Measurements from ENCODE around the gene CYP19A1. TPM values are rescaled to one million over a fixed set of nuclear protein-coding genes. Genes with fewer than 3 reads are reported as not detected.

Gene CYP19A1
- total and polyA plus RNA-seq, 9 of the 15 experiments (the other 6 are each of a cell fraction or from before 2014, with no cell fraction given), result 0.16 to 0.63 (median 0.47) TPM; not detected in 3

DNA sequence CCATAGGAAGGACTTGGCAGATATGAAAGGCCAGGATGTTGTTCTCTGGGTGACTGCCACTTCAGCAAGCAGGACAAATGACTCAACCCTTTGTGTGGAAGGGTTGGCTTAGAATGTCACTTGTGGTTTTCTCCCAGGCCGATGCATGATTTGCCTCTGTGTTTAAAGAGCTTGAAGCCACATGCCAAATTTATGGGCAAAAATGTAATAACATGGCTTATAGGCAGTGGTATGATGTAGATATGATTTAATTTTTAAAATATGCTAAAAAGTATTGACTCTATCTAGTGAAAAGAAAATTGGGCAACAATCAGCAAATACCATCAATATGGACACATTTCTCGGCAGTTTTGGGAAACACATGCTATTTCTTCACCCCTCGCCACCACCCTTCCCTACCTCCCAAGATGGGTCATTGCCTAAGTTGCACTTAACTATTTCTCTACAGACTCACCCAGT lies 114.6 kb downstream of the CYP19A1 start (continued):
- TF ChIP-seq FOXM1 (IDR thresholded peaks at IDR 0.05; ENCODE audit: low read depth) (no peak), FOXM1 (CRISPR knock-in tag; IDR thresholded peaks at IDR 0.05; ENCODE audit: low read depth) (no peak)

DNA sequence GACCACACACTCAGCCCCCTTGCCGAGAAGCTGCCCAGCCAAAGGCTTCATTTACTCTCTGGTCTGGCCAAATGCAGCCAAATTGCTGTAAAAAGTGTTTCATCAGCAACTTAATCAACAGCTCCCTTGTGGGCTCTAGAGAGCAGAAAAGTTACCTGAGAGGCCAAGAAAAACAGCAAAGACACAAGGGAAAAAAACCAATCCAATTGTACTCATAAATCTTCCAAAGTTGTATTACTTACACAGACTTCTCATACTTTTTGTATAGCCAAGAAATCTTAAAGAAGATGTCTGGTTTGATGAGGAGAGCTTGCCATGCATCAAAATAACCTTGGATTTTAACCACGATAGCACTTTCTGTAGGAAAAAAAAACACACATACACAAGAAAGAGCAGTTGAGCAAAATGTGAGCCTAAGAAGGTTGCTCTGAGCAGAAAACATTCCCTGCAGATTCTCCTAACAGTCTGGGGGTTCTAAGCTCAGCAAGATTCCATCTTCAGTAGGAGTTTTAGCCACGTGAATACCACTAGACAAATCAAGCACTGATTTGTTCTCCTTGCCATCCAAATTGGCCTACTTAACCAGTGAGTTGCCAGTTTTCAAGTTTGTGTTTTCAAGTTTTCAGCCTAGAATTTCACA lies 120.0 kb downstream of the CYP19A1 start:
- no peak overlapping the region for H3K4me2 ChIP-seq (ENCODE audit: insufficient read depth, low read length)
- DNase-seq (ENCODE audit: extremely low read depth in 1 of 4, low spot score in 3 of 4) (no peak), ATAC-seq (no peak), FAIRE-seq (no peak)
- H4K20me1 ChIP-seq (replicated peaks; ENCODE audit: control insufficient read depth, insufficient read depth, low read length), result no peaks in the 10 kb centered on the region
- POLR2A ChIA-PET, result interaction anchor here (1.0 kb wide), 2 partner anchors 10 to 19 kb away, joined by 3 to 4 read pairs; no protein-coding TSS in a partner anchor
- H3K27ac ChIP-seq (ENCODE audit: extremely low read depth, low read depth, low read length), result no peak overlapping the region
- no TSS peak for BruUV-seq (replicated peaks)
- TF ChIP-seq ZNF316 (IDR thresholded peaks at IDR 0.05) (peak; percentile 29; the same call in 1 of the 2 replicates), CBX1 (IDR thresholded peaks at IDR 0.05; ENCODE audit: low read depth) (no peak)
- H3K79me2 ChIP-seq (ENCODE audit: control insufficient read depth, insufficient read depth, low read length), result no peaks in the 10 kb centered on the region
- no peak overlapping the region for H2AFZ ChIP-seq (ENCODE audit: low read depth, low read length)
- CTCF ChIA-PET (ENCODE audit: low intra/inter-chr PET ratio), result no interaction called here
- no peaks in the 10 kb centered on the region for H3K4me1 ChIP-seq (replicated peaks in 1 of 2; ENCODE audit: control insufficient read depth in 2 of 2, insufficient read depth in 2 of 2, low read length in 2 of 2)
- no peaks in the 10 kb centered on the region for H3K9me1 ChIP-seq (ENCODE audit: control insufficient read depth, insufficient read depth, low read length)
- H3K9me3 ChIP-seq (replicated peaks; ENCODE audit: control insufficient read depth, insufficient read depth, low read depth, low read length), result no peaks in the 10 kb centered on the region
- in situ Hi-C loops (cut with MboI), result no loop called here
- 3% methylated on average over 3 of the region's 3 CpGs for WGBS (ENCODE audit: insufficient coverage, low coverage, missing lambda C conversion rate)
- H3K27me3 ChIP-seq (ENCODE audit: control insufficient read depth in 2 of 2, insufficient read depth in 2 of 2, low read length in 2 of 2), result no peaks in the 10 kb centered on the region
- no peak overlapping the region for H3K9ac ChIP-seq (ENCODE audit: insufficient read depth in 1 of 2, low read depth in 2 of 2, low read length in 2 of 2)
- no peak overlapping the region for H3K4me3 ChIP-seq
- intact Hi-C loops (cut with micrococcal nuclease), result no loop called here
- H3K36me3 ChIP-seq (ENCODE audit: control insufficient read depth, insufficient read depth, low read length), result no peaks in the 10 kb centered on the region

GRCh38 chr15:51212909-51213308 lies 125.5 kb downstream of the CYP19A1 start:
- POLR2A ChIA-PET, result no interaction called here
- BruUV-seq (replicated peaks), result no TSS peak
- Histone ChIP-seq H3K79me2 (ENCODE audit: control insufficient read depth, insufficient read depth, low read length) (no peaks in the 10 kb centered on the region), H2AFZ (ENCODE audit: low read depth, low read length) (no peak overlapping the region), H3K9me1 (ENCODE audit: control insufficient read depth, insufficient read depth, low read length) (no peaks in the 10 kb centered on the region), H4K20me1 (replicated peaks; ENCODE audit: control insufficient read depth, insufficient read depth, low read length) (no peaks in the 10 kb centered on the region), H3K36me3 (ENCODE audit: control insufficient read depth, insufficient read depth, low read length) (no peaks in the 10 kb centered on the region), H3K4me2 (ENCODE audit: insufficient read depth, low read length) (no peak overlapping the region), H3K4me1 (replicated peaks in 1 of 2; ENCODE audit: control insufficient read depth in 2 of 2, insufficient read depth in 2 of 2, low read length in 2 of 2) (no peaks in the 10 kb centered on the region), H3K27ac (ENCODE audit: extremely low read depth, low read depth, low read length) (no peak overlapping the region), H3K9me3 (replicated peaks; ENCODE audit: control insufficient read depth, insufficient read depth, low read depth, low read length) (no peaks in the 10 kb centered on the region), H3K9ac (ENCODE audit: insufficient read depth in 1 of 2, low read depth in 2 of 2, low read length in 2 of 2) (no peak overlapping the region), H3K4me3 (no peak overlapping the region), H3K27me3 (ENCODE audit: control insufficient read depth in 2 of 2, insufficient read depth in 2 of 2, low read length in 2 of 2) (peaks cover 0 to 6% of the 10 kb centered on the region in 2 experiments; a peak in 1 of 5 replicates)
- ATAC-seq (no peak), FAIRE-seq (no peak), DNase-seq (ENCODE audit: extremely low read depth in 1 of 4, low spot score in 3 of 4) (no peak)
- WGBS (ENCODE audit: insufficient coverage, low coverage, missing lambda C conversion rate), result 0% methylated on average over 2 of the region's 2 CpGs
- in situ Hi-C loops (cut with MboI) (no loop called here), intact Hi-C loops (cut with micrococcal nuclease) (no loop called here)
- CTCF ChIA-PET (ENCODE audit: low intra/inter-chr PET ratio), result no interaction called here
- no peak for TF ChIP-seq NCOA6 (IDR thresholded peaks at IDR 0.05)
- no peak for TF ChIP-seq HNRNPLL (IDR thresholded peaks at IDR 0.05; ENCODE audit: low read depth, low read length, poor library complexity, severe bottlenecking)
- TF ChIP-seq ZSCAN32 (CRISPR knock-in tag; IDR thresholded peaks at IDR 0.05), result no peak
- TF ChIP-seq YBX1 (IDR thresholded peaks at IDR 0.05), result no peak
- TF ChIP-seq ATF1 (CRISPR knock-in tag; IDR thresholded peaks at IDR 0.05), result no peak
- no peak for TF ChIP-seq ATF1 (tag; IDR thresholded peaks at IDR 0.05)
- TF ChIP-seq, protein P1, sequence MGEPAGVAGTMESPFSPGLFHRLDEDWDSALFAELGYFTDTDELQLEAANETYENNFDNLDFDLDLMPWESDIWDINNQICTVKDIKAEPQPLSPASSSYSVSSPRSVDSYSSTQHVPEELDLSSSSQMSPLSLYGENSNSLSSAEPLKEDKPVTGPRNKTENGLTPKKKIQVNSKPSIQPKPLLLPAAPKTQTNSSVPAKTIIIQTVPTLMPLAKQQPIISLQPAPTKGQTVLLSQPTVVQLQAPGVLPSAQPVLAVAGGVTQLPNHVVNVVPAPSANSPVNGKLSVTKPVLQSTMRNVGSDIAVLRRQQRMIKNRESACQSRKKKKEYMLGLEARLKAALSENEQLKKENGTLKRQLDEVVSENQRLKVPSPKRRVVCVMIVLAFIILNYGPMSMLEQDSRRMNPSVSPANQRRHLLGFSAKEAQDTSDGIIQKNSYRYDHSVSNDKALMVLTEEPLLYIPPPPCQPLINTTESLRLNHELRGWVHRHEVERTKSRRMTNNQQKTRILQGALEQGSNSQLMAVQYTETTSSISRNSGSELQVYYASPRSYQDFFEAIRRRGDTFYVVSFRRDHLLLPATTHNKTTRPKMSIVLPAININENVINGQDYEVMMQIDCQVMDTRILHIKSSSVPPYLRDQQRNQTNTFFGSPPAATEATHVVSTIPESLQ (CRISPR knock-in tag; IDR thresholded peaks at IDR 0.05), result no peak
- no peak for TF ChIP-seq KLF6 (CRISPR knock-in tag; IDR thresholded peaks at IDR 0.05; ENCODE audit: borderline replicate concordance)
- TF ChIP-seq ZSCAN29 (IDR thresholded peaks at IDR 0.05), result no peak

Data from K562 (cell line).